ENCODE data around the gene C10orf71. TPM values are rescaled to one million over a fixed set of nuclear protein-coding genes. Genes with fewer than 3 reads are reported as not detected.

C10orf71 gene
- total RNA-seq, 1 experiment from 2014 or later: not detected

DNA sequence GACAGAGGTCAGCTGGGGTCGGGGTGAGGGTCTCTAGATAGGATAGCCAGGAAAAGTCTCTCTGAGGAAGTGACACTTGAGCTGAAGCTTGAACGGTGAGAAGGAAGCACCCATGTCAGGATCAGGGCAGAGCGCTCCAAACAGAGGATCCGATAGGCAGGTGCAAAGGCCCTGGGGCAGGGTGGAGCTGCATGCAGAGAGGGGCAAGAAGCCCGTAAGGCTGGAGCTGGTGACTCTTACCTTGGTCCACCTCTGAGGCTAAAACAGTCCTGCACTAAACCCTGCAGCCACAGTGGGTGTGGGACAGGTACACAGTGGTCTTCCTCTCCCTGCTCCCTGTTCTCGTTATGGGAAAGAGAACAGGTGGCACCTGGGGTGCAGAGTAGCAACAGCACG lies 5.8 kb upstream of the C10orf71 start:
- no peak for DNase-seq (ENCODE audit: low read depth in 1 of 2, low spot score in 2 of 2)
- Histone ChIP-seq H3K36me3 (no peaks in the 10 kb centered on the region), H3K4me3 (no peak overlapping the region), H3K4me1 (replicated peaks) (no peaks in the 10 kb centered on the region), H3K9me3 (replicated peaks) (no peaks in the 10 kb centered on the region), H3K27ac (no peak overlapping the region), H3K27me3 (replicated peaks) (no peaks in the 10 kb centered on the region)

GRCh38 chr10:49294731-49295130 lies 4.2 kb upstream of the C10orf71 start:
- no peak for DNase-seq (ENCODE audit: low read depth in 1 of 2, low spot score in 2 of 2)
- Histone ChIP-seq H3K4me1 (replicated peaks) (no peaks in the 10 kb centered on the region), H3K4me3 (no peak overlapping the region), H3K36me3 (no peaks in the 10 kb centered on the region), H3K27ac (no peak overlapping the region), H3K27me3 (replicated peaks) (no peaks in the 10 kb centered on the region), H3K9me3 (replicated peaks) (no peaks in the 10 kb centered on the region)

DNA sequence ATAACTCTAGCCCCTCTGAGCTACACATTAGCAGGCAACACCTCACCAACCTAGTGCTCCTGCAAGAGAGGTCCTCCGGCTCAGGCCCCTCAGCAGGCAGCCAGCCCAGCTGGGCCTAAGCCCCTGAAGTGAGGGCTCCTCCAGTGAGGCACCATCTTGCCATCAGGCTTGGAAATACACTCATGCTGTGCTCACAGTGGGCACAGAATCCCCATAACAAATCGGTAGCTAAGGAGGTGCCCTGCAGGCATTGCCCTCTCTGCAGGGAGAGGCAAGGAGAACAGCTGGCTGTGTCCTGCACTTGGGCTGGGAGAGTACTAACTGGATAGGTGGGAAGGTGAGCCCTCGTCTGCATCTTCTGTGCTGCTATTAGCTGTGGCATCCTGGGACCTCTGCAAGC lies 3.7 kb upstream of the C10orf71 start:
- Histone ChIP-seq H3K9me3 (replicated peaks) (no peaks in the 10 kb centered on the region), H3K4me3 (no peak overlapping the region), H3K4me1 (replicated peaks) (no peaks in the 10 kb centered on the region), H3K27me3 (replicated peaks) (no peaks in the 10 kb centered on the region), H3K36me3 (no peaks in the 10 kb centered on the region), H3K27ac (no peak overlapping the region)
- DNase-seq (ENCODE audit: low read depth in 1 of 2, low spot score in 2 of 2): no peak

- no peak overlapping the region for H3K4me3 ChIP-seq
- H3K4me1 ChIP-seq (replicated peaks): no peaks in the 10 kb centered on the region
- H3K9me3 ChIP-seq (replicated peaks): no peaks in the 10 kb centered on the region
- no peak for DNase-seq (ENCODE audit: low read depth in 1 of 2, low spot score in 2 of 2)
- H3K27ac ChIP-seq: no peak overlapping the region
- H3K36me3 ChIP-seq: no peaks in the 10 kb centered on the region
- no peaks in the 10 kb centered on the region for H3K27me3 ChIP-seq (replicated peaks)
Observed at GRCh38 chr10:49296382-49296781, 2.6 kb upstream of the C10orf71 start.

DNA sequence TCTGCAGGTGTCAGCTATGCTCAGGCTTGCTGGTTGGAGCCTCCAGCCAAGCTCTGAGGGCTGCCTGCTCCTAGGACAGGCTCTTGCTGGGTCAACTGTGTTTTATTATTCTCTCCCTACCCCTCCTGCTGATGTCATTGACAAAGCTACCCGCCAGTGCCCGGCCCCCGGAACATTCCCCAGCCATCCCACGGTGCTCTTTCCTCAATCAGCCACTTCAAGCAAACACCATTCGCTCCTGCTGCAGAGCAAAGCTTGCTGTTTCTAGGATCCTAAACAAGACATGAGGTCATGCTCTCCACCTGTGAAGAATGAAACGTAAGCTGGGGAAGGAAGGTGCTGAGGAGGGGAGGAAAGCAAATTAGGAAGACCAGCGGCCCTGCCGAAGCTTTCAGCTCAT lies 2.1 kb upstream of the C10orf71 start:
- Histone ChIP-seq H3K9me3 (replicated peaks) (no peaks in the 10 kb centered on the region), H3K4me1 (replicated peaks) (no peaks in the 10 kb centered on the region), H3K27ac (no peak overlapping the region), H3K27me3 (replicated peaks) (no peaks in the 10 kb centered on the region), H3K36me3 (no peaks in the 10 kb centered on the region), H3K4me3 (no peak overlapping the region)
- DNase-seq (ENCODE audit: low read depth in 1 of 2, low spot score in 2 of 2): no peak

DNA sequence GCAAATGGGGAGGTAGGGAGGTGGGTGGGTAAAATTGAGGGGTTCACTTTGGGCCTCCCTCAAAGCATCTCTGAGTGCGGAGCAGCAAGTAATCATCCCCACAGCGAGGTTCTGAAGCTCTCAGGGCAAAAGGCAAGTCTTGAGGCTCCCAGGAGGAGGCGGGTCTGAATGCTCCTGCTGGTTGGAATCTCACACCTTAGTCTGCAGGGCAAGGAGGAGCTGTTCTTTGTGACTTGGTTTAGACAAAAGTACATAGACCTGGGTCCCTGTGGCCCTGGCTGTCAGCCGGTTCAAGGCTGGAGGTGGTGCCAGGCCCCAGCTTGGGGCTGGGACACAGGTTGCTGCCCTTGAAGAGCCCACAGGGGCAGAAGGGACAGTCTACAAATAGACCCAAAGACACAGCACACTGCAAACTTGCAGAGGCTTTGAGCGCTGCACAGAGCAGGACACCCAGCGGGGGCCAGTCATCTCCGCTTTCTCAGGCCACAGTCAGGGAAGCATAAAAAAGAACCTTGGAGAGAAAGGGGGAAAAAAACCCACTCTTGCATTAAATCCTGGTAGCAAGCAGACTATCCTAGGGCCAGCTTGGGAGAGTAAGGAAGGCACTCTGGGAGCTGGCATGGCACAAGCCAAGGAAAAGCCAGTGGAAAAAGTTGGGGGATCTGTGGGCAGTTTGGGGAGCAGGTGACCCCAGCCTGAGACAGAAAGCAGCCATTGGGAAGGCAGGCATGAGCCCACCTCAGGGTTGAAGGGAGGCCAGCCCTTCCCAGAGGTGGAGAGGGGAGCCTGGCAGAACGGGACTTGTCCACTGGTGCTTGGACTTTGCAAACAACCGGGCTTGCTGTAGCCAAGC lies 926 bp upstream of the C10orf71 start:
- no peak for DNase-seq (ENCODE audit: low read depth in 1 of 2, low spot score in 2 of 2)
- no peak overlapping the region for H3K27ac ChIP-seq
- H3K4me1 ChIP-seq (replicated peaks): no peaks in the 10 kb centered on the region

GRCh38 chr10:49298671-49298982 lies 343 bp upstream of the C10orf71 start:
- Histone ChIP-seq H3K9me3 (replicated peaks) (no peaks in the 10 kb centered on the region), H3K36me3 (no peaks in the 10 kb centered on the region), H3K4me3 (no peak overlapping the region), H3K4me1 (replicated peaks) (no peaks in the 10 kb centered on the region), H3K27me3 (replicated peaks) (no peaks in the 10 kb centered on the region), H3K27ac (no peak overlapping the region)
- no peak for DNase-seq (ENCODE audit: low read depth in 1 of 2, low spot score in 2 of 2)

More for the DNA sequence above, 926 bp upstream of the C10orf71 start:
- Histone ChIP-seq H3K9me3 (replicated peaks) (no peaks in the 10 kb centered on the region), H3K36me3 (no peaks in the 10 kb centered on the region), H3K27me3 (replicated peaks) (no peaks in the 10 kb centered on the region), H3K4me3 (no peak overlapping the region)

DNA sequence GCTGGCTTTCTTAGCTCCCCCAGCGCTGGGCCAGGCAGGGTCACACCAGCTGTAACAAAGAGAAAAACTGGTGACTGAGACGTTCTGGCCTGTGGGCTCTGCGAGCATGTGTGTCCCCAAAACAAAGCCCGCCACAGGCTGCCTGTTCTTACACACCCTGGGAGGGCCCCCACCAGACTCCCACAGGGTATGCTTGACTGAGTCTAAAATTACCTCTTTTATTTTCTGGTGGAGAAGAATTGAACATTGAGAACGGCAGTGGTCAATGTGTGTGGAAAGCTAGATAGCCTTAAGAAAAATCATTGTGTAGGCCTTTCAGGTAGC lies 808 bp downstream of the C10orf71 start:
- DNase-seq (ENCODE audit: low read depth in 1 of 2, low spot score in 2 of 2): no peak
- H3K4me1 ChIP-seq (replicated peaks): no peaks in the 10 kb centered on the region
- H3K27me3 ChIP-seq (replicated peaks): no peaks in the 10 kb centered on the region
- no peaks in the 10 kb centered on the region for H3K9me3 ChIP-seq (replicated peaks)
- no peaks in the 10 kb centered on the region for H3K36me3 ChIP-seq
- no peak overlapping the region for H3K27ac ChIP-seq
- no peak overlapping the region for H3K4me3 ChIP-seq

DNA sequence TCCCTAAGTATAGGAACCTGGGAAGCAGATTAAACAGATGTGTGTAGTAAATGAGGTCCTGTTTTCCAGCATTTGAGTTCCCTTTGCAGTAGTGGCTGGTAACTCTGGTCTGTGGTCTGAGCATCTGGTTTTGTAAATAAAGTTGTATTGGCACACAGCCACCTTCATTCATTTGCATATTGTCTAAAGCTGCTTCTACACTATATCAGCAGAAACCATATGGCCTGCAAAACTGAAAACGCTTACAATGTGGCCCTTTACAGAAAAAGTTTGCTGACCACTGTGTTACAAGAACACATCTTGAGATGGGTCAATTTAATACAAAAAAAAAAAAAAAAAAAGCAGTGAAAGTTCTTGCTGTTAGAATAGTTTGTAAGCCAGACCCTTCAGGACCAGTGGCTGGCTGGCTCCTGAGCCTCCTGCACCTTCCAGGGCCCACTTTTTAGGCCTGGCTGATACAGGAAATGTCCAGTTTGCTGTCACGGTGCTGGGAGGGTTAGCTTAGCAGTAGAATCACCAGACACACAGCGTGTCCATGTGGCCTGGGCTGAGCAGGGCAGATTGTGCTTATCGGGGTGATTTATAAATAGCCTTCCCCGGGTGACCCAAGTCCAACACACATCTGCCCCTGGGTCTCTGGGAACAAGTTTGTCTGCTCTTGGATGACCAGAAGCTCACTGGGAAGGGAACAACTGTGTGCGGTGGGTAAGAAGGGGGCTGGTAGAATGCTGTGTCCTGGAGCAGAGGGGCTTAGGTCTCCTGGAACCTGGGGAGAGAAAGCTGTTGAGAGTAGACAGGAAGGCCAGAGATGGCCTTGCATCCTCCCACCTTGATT lies 1.4 kb downstream of the C10orf71 start:
- DNase-seq (ENCODE audit: low read depth in 1 of 2, low spot score in 2 of 2): no peak
- no peaks in the 10 kb centered on the region for H3K27me3 ChIP-seq (replicated peaks)
- H3K4me3 ChIP-seq: no peak overlapping the region
- no peaks in the 10 kb centered on the region for H3K36me3 ChIP-seq
- no peaks in the 10 kb centered on the region for H3K9me3 ChIP-seq (replicated peaks)
- H3K27ac ChIP-seq: no peak overlapping the region
- H3K4me1 ChIP-seq (replicated peaks): no peaks in the 10 kb centered on the region

- Histone ChIP-seq H3K4me1 (replicated peaks) (no peaks in the 10 kb centered on the region), H3K9me3 (replicated peaks) (no peaks in the 10 kb centered on the region), H3K36me3 (no peaks in the 10 kb centered on the region), H3K4me3 (no peak overlapping the region), H3K27ac (no peak overlapping the region), H3K27me3 (replicated peaks) (no peaks in the 10 kb centered on the region)
- DNase-seq (ENCODE audit: low read depth in 1 of 2, low spot score in 2 of 2): no peak
Observed at GRCh38 chr10:49301302-49301701, 2.3 kb downstream of the C10orf71 start.

DNA sequence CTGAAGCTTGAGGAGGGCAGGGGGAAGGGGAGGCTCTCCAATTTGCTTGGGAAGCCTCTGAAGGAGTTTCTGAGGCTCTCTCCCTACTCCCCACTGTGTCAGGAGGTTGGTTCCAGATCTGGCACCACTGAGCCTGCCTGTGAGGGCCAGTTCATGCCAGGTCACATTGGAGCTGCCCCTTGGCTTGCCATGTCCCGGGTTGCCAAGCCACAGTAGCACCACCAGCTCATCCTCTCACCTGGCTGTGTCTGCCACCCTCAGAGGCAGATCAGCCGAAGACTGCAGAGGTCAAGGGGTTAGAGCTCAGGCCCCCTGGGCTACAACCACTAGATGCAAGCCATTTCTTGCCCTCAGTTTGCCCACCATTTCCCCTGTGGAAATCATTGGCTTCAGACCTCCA lies 3.1 kb downstream of the C10orf71 start:
- no peaks in the 10 kb centered on the region for H3K36me3 ChIP-seq
- H3K9me3 ChIP-seq (replicated peaks): no peaks in the 10 kb centered on the region
- H3K4me3 ChIP-seq: no peak overlapping the region
- DNase-seq (ENCODE audit: low read depth in 1 of 2, low spot score in 2 of 2): no peak
- no peaks in the 10 kb centered on the region for H3K27me3 ChIP-seq (replicated peaks)
- H3K27ac ChIP-seq: no peak overlapping the region
- no peaks in the 10 kb centered on the region for H3K4me1 ChIP-seq (replicated peaks)

DNA sequence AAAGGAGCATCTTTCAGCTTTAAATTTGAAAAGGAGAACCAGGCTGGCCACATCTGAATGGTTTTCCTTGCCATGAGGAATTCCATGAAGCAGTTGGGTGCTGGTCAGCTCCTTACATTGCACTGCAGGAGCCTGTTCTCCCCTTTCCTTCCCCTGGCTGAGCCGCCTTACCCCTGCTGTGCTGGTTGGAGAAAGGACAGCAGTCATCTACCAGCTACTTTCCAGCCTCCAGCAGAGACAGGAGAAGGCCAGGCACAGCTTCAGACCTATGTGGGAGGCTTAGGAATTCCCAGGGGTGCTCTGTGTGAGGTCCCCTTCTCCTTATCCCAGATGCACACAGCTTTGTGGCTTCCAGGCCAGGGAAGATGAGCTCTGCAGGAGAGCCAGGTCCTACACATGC lies 4.7 kb downstream of the C10orf71 start:
- H3K4me1 ChIP-seq (replicated peaks): no peaks in the 10 kb centered on the region
- no peak overlapping the region for H3K4me3 ChIP-seq
- no peak for DNase-seq (ENCODE audit: low read depth in 1 of 2, low spot score in 2 of 2)

DNA sequence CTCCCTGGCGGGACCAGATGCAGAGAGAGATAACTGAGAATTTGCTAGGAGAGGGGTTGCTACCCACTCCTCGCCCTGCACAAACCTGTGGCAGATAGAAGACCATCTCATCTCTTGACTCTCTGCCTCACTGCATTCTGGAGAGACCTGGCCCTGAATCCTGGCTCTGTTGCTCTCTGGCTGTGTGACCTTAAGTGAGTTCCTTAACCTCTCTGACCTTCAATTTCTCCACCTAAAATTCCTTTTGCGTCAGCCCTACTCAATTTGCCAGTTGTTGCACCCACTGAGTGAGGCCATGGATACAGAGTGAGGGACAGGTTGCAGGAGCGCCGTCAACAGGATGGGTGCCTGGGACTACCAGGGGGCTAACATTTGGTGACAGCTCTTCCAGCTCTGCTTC lies 5.2 kb downstream of the C10orf71 start:
- no peaks in the 10 kb centered on the region for H3K36me3 ChIP-seq
- no peak for DNase-seq (ENCODE audit: low read depth in 1 of 2, low spot score in 2 of 2)
- H3K4me3 ChIP-seq: no peak overlapping the region
- no peaks in the 10 kb centered on the region for H3K4me1 ChIP-seq (replicated peaks)
- no peaks in the 10 kb centered on the region for H3K27me3 ChIP-seq (replicated peaks)
- H3K9me3 ChIP-seq (replicated peaks): no peaks in the 10 kb centered on the region
- no peak overlapping the region for H3K27ac ChIP-seq

More for the DNA sequence above, 4.7 kb downstream of the C10orf71 start:
- Histone ChIP-seq H3K36me3 (no peaks in the 10 kb centered on the region), H3K27ac (no peak overlapping the region), H3K9me3 (replicated peaks) (no peaks in the 10 kb centered on the region), H3K27me3 (replicated peaks) (no peaks in the 10 kb centered on the region)

- Histone ChIP-seq H3K27ac (no peak overlapping the region), H3K27me3 (replicated peaks) (no peaks in the 10 kb centered on the region), H3K9me3 (replicated peaks) (no peaks in the 10 kb centered on the region), H3K4me1 (replicated peaks) (no peaks in the 10 kb centered on the region), H3K36me3 (no peaks in the 10 kb centered on the region), H3K4me3 (no peak overlapping the region)
- no peak for DNase-seq (ENCODE audit: low read depth in 1 of 2, low spot score in 2 of 2)
Observed at GRCh38 chr10:49307921-49308320, 9.0 kb downstream of the C10orf71 start.

All from SJSA1 (cell line).